B cell (primary cell): Measurements from ENCODE around the gene FTO. TPM values are rescaled to one million over a fixed set of nuclear protein-coding genes. Genes with fewer than 3 reads are reported as not detected.

Experiments
- ATAC-seq: fragments of 200-7000 bp; cut with Tn5 transposase; one replicate; pipeline ENCODE4 v1.10.0; 2021; ENCODE audit warnings: low read depth, mild to moderate bottlenecking, moderate number of reproducible peaks, moderate library complexity
- CTCF ChIA-PET: fragments of 350-600 bp; sonication (Branson Sonifier 250); formaldehyde crosslinking; loops from one replicate; lab custom pipeline; 2021; ENCODE audit warnings: antibody characterized with exemption, inconsistent platforms; lab: Charles Lee
- POLR2A ChIA-PET: fragments of 350-600 bp; sonication (Branson Sonifier 250); formaldehyde crosslinking; loops from one replicate; lab custom pipeline; 2021; ENCODE audit warnings: antibody characterized with exemption; lab: Charles Lee
- DNase-seq: peaks from one replicate; pipeline ENCODE4 v3.0.0; 2013
- H2AFZ ChIP-seq: 2 replicates; pipeline ENCODE4 v1.6.1; 2012; ENCODE audit warnings: mild to moderate bottlenecking, low read depth, low read length; ENCODE audit not compliant: insufficient read depth, poor library complexity, severe bottlenecking
- H3K27ac ChIP-seq, 2 donors: 1 replicate in 1 of 2; 2 replicates in 1 of 2; pipeline ENCODE4 v1.5.1; 2012 to 2013; ENCODE audit warnings: low read length in 2 of 2, mild to moderate bottlenecking in 2 of 2, moderate library complexity in 1 of 2
- H3K27me3 ChIP-seq, 4 experiments: fragments of 200-600 bp in 1 of 4; sonication (generic) in 1 of 4; replicated peaks in 1 of 4; 1 replicate in 2 of 4; 2 replicates in 2 of 4; pipeline versions ENCODE4 v1.6.1 to v1.7.0; 2013 to 2016; ENCODE audit warnings: low read length in 3 of 4, mild to moderate bottlenecking in 2 of 4, mixed read lengths in 1 of 4, moderate library complexity in 1 of 4; ENCODE audit not compliant: insufficient read depth in 4 of 4, control insufficient read depth in 3 of 4; ENCODE audit errors: control extremely low read depth in 1 of 4
- H3K36me3 ChIP-seq, 2 experiments: replicated peaks in 1 of 2; 1 replicate in 1 of 2; 2 replicates in 1 of 2; pipeline versions ENCODE4 v1.6.1 to v1.7.1; 2013; ENCODE audit warnings: low read length in 1 of 2; ENCODE audit not compliant: insufficient read depth in 2 of 2, control insufficient read depth in 1 of 2; ENCODE audit errors: control extremely low read depth in 1 of 2, extremely low read depth in 1 of 2
- H3K4me1 ChIP-seq, 2 donors: fragments of 200-600 bp in 1 of 2; sonication (generic) in 1 of 2; 1 replicate in 1 of 2; 2 replicates in 1 of 2; pipeline versions ENCODE4 v1.5.1 to v1.6.1; 2013 to 2017; ENCODE audit warnings: low read length in 2 of 2; ENCODE audit not compliant: control insufficient read depth in 2 of 2, insufficient read depth in 2 of 2
- H3K4me2 ChIP-seq: replicated peaks from 2 replicates; pipeline ENCODE3; 2012; ENCODE audit warnings: mild to moderate bottlenecking, low read depth, low read length; ENCODE audit not compliant: poor library complexity, severe bottlenecking
- H3K4me3 ChIP-seq, 5 experiments: fragments of 200-600 bp in 1 of 5; sonication (generic) in 1 of 5; 1 replicate in 3 of 5; 2 replicates in 2 of 5; pipeline versions ENCODE4 v1.5.1 to v1.7.0; 2011 to 2016; ENCODE audit warnings: low read length in 4 of 5, mild to moderate bottlenecking in 4 of 5, low read depth in 2 of 5, control low read depth in 1 of 5, moderate library complexity in 1 of 5; ENCODE audit not compliant: insufficient read depth in 1 of 5; ENCODE audit errors: control extremely low read depth in 1 of 5, extremely low read depth in 1 of 5
- H3K79me2 ChIP-seq: fragments of 200-600 bp; sonication (generic); one replicate; pipeline ENCODE4 v1.6.0; 2016; ENCODE audit warnings: low read length; ENCODE audit not compliant: control insufficient read depth, insufficient read depth
- H3K9ac ChIP-seq: fragments of 200-600 bp; sonication (generic); 2 replicates; pipeline ENCODE4 v1.6.1; 2017; ENCODE audit warnings: mild to moderate bottlenecking, low read length, moderate library complexity
- H3K9me3 ChIP-seq, 3 donors: one replicate each; pipeline versions ENCODE4 v1.6.1 to v1.7.1; 2013; ENCODE audit warnings: low read length in 2 of 3; ENCODE audit not compliant: control insufficient read depth in 2 of 3, insufficient read depth in 1 of 3; ENCODE audit errors: control extremely low read depth in 1 of 3
- H4K20me1 ChIP-seq: 2 replicates; pipeline ENCODE4 v1.6.0; 2012; ENCODE audit warnings: mild to moderate bottlenecking, low read length; ENCODE audit not compliant: insufficient read depth, control insufficient read depth, poor library complexity, severe bottlenecking
- H3K27ac Mint-ChIP-seq: one replicate; pipeline ENCODE4 v1.8.0; 2021; ENCODE audit warnings: mixed read lengths
- H3K27me3 Mint-ChIP-seq: one replicate; pipeline ENCODE4 v1.8.0; 2021; ENCODE audit warnings: mixed read lengths
- H3K4me1 Mint-ChIP-seq: one replicate; pipeline ENCODE4 v1.8.0; 2021; ENCODE audit warnings: mixed read lengths
- H3K4me3 Mint-ChIP-seq: one replicate; pipeline ENCODE4 v1.8.0; 2021; ENCODE audit warnings: mixed read lengths
- H3K9me3 Mint-ChIP-seq: one replicate; pipeline ENCODE4 v1.8.0; 2022; ENCODE audit warnings: mixed read lengths; ENCODE audit not compliant: insufficient read depth
- EZH2 ChIP-seq: IDR thresholded peaks from 2 replicates; pipeline ENCODE4 v1.6.1; 2012; ENCODE audit warnings: borderline replicate concordance, low read depth, mild to moderate bottlenecking, moderate library complexity, low read length; ENCODE audit not compliant: insufficient read depth, poor library complexity, severe bottlenecking
- WGBS: methylation state at CpG from one replicate; pipeline ENCODE4 v1.1.5; 2013; ENCODE audit warnings: missing lambda C conversion rate; ENCODE audit not compliant: insufficient coverage; 5-methylcytosine and 5-hydroxymethylcytosine counted together
- intact Hi-C: fragments of 100-400 bp; cut with micrococcal nuclease; formaldehyde crosslinking; loops from one replicate; pipeline ENCODE4 v1.10.0; 2022
- polyA plus RNA-seq: library from polyadenylated mRNA; depleted of rRNA; stranded (reverse); fragments of >200 nt; gene quantifications from 2 replicates; pipeline ENCODE4 v1.2.3, GENCODE V29; 2012
- total RNA-seq, 2 donors: library from RNA; stranded (reverse); fragments of 120-200 nt in 1 of 2; gene quantifications; 1 replicate in 1 of 2; 2 replicates in 1 of 2; pipeline versions ENCODE4 v1.2.3 to v1.2.4, GENCODE V29; 2013 to 2022
- TF ChIP-seq, protein P1 (sequence below): fragments of 200-600 bp; IDR thresholded peaks from one replicate; pipeline ENCODE4 v1.8.0; 2022; ENCODE audit warnings: antibody characterized with exemption, mild to moderate bottlenecking

The FTO gene
- total and polyA plus RNA-seq, 2 donors (not counting 1 experiment from before 2014, with no cell fraction given), result 26.5 to 68.5 TPM

- H3K27me3 ChIP-seq, result no peaks in the 10 kb centered on the region
- H3K9ac ChIP-seq, result no peak overlapping the region
- no peaks in the 10 kb centered on the region for H3K4me1 ChIP-seq
- H3K9me3 Mint-ChIP-seq, result no peaks in the 10 kb centered on the region
- H3K79me2 ChIP-seq, result no peaks in the 10 kb centered on the region
- no peaks in the 10 kb centered on the region for H3K4me1 Mint-ChIP-seq
- no peaks in the 10 kb centered on the region for H3K9me3 ChIP-seq
- intact Hi-C loops, result no loop called here
- DNase-seq (no peak), ATAC-seq (no peak)
- no peak overlapping the region for H2AFZ ChIP-seq
- H3K36me3 ChIP-seq, result no peaks in the 10 kb centered on the region
- POLR2A ChIA-PET, result no interaction called here
- H3K27ac Mint-ChIP-seq, result no peak overlapping the region
- no peak overlapping the region for H3K27ac ChIP-seq
- H3K27me3 Mint-ChIP-seq, result no peaks in the 10 kb centered on the region
- no peak overlapping the region for H3K4me2 ChIP-seq
- no peak overlapping the region for H3K4me3 ChIP-seq
- no peak overlapping the region for H3K4me3 Mint-ChIP-seq
- H4K20me1 ChIP-seq, result no peaks in the 10 kb centered on the region
- CTCF ChIA-PET, result no interaction called here
- TF ChIP-seq, protein P1, sequence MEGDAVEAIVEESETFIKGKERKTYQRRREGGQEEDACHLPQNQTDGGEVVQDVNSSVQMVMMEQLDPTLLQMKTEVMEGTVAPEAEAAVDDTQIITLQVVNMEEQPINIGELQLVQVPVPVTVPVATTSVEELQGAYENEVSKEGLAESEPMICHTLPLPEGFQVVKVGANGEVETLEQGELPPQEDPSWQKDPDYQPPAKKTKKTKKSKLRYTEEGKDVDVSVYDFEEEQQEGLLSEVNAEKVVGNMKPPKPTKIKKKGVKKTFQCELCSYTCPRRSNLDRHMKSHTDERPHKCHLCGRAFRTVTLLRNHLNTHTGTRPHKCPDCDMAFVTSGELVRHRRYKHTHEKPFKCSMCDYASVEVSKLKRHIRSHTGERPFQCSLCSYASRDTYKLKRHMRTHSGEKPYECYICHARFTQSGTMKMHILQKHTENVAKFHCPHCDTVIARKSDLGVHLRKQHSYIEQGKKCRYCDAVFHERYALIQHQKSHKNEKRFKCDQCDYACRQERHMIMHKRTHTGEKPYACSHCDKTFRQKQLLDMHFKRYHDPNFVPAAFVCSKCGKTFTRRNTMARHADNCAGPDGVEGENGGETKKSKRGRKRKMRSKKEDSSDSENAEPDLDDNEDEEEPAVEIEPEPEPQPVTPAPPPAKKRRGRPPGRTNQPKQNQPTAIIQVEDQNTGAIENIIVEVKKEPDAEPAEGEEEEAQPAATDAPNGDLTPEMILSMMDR, result no peak
- no peak for TF ChIP-seq EZH2
Measured at GRCh38 chr16:53672461-53672860, 31.5 kb upstream of the FTO start.

DNA sequence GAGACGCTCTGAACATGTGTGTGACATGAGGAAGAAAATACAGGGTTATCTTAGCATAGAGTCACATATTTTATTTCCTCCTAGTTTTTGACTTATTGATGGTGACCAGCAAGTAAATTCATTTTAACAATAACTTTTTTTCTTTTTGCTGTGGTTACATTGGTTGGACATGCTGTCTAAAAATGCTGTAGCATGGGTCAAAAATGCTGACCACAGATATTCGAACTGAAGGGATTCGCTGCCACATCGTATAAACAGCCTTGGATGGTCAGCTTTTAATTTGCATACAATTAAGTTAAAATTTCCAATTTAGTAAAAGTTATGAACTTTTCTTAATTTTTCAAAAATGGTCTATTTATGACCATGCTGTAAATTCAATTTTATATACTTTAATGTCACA, 30.8 kb upstream of the FTO start:
- Mint-ChIP-seq H3K4me1 (no peaks in the 10 kb centered on the region), H3K27ac (no peak overlapping the region), H3K4me3 (no peak overlapping the region), H3K9me3 (no peaks in the 10 kb centered on the region), H3K27me3 (no peaks in the 10 kb centered on the region)
- ChIA-PET POLR2A (no interaction called here), CTCF (no interaction called here)
- no peaks in the 10 kb centered on the region for H3K9me3 ChIP-seq
- no peak overlapping the region for H2AFZ ChIP-seq
- H3K4me2 ChIP-seq, result no peak overlapping the region
- ATAC-seq, result no peak
- no peak overlapping the region for H3K9ac ChIP-seq
- no peak for DNase-seq
- intact Hi-C loops, result no loop called here
- WGBS, result 100% methylated on average over 2 of the region's 4 CpGs
- no peaks in the 10 kb centered on the region for H3K4me1 ChIP-seq
- no peak for TF ChIP-seq EZH2
- TF ChIP-seq, protein P1, result no peak
- no peaks in the 10 kb centered on the region for H3K27me3 ChIP-seq
- H3K4me3 ChIP-seq, result no peak overlapping the region
- no peaks in the 10 kb centered on the region for H4K20me1 ChIP-seq
- H3K79me2 ChIP-seq, result no peaks in the 10 kb centered on the region
- no peak overlapping the region for H3K27ac ChIP-seq
- H3K36me3 ChIP-seq, result no peaks in the 10 kb centered on the region
